ENCODE measurements around the gene HECTD1.
"Not testable (repeated sequence)": the region's sequence is repeated elsewhere in the genome, so short reads cannot be mapped to it uniquely, and the experiment has no call there.

Gene HECTD1

GRCh38 chr14:31189346-31190218 lies 18.0 kb downstream of the HECTD1 start:
- POLR2A ChIA-PET = interaction anchor here (0.5 to 0.6 kb wide), 2 partner anchors 10 to 13 kb away, joined by 3 to 5 read pairs; no protein-coding TSS in a partner anchor

DNA sequence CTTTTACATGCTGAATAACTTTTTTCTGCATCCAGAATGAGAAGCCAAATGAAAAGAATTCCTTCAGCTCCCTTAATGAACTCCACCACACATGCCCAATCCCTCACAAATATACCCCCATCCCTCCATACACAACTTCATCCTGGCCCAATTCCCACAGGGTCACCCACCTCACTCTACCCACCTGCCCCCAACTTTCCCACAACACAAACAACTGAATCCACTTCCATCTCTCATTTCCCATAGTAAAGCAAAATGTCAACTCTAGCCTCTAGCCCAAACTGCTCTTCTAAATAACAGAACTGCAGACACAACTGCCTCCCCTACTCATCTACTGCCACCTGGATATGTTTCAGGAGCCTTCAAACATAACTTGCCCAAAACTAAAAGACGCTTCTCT lies 18.8 kb downstream of the HECTD1 start:
- ChIA-PET POLR2A (interaction anchor here (0.5 to 0.6 kb wide), 2 partner anchors 11 to 13 kb away, joined by 3 to 5 read pairs; no protein-coding TSS in a partner anchor), CTCF (interaction anchor here (1.7 to 3.4 kb wide), 3 partner anchors 10 to 38 kb away, joined by 4 to 18 read pairs (median 9); partner anchors contain the start of gene HECTD1)
- TF ChIP-seq, protein P1, sequence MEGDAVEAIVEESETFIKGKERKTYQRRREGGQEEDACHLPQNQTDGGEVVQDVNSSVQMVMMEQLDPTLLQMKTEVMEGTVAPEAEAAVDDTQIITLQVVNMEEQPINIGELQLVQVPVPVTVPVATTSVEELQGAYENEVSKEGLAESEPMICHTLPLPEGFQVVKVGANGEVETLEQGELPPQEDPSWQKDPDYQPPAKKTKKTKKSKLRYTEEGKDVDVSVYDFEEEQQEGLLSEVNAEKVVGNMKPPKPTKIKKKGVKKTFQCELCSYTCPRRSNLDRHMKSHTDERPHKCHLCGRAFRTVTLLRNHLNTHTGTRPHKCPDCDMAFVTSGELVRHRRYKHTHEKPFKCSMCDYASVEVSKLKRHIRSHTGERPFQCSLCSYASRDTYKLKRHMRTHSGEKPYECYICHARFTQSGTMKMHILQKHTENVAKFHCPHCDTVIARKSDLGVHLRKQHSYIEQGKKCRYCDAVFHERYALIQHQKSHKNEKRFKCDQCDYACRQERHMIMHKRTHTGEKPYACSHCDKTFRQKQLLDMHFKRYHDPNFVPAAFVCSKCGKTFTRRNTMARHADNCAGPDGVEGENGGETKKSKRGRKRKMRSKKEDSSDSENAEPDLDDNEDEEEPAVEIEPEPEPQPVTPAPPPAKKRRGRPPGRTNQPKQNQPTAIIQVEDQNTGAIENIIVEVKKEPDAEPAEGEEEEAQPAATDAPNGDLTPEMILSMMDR (IDR thresholded peaks at IDR 0.05; ENCODE audit: control extremely low read depth, extremely low read depth, low read depth, missing control alignments) = no peak

More at GRCh38 chr14:31189346-31190218, 18.0 kb downstream of the HECTD1 start:
- TF ChIP-seq, protein P1 (IDR thresholded peaks at IDR 0.05; ENCODE audit: control extremely low read depth, extremely low read depth, low read depth, missing control alignments) = no peak
- CTCF ChIA-PET = interaction anchor here (1.7 to 3.4 kb wide), 3 partner anchors 9 to 38 kb away, joined by 4 to 18 read pairs (median 9); partner anchors contain the start of gene HECTD1
- DNase-seq (ENCODE audit: extremely low spot score) = no peak

GRCh38 chr14:31182016-31182415 lies 25.6 kb downstream of the HECTD1 start:
- POLR2A ChIA-PET, CTCF ChIA-PET: not testable (repeated sequence)

More for the DNA sequence above, 18.8 kb downstream of the HECTD1 start:
- no peak for DNase-seq (ENCODE audit: extremely low spot score)

GRCh38 chr14:31181271-31181670 lies 26.3 kb downstream of the HECTD1 start:
- ChIA-PET CTCF (no interaction called here), POLR2A (no interaction called here)

More at GRCh38 chr14:31182016-31182415, 25.6 kb downstream of the HECTD1 start:
- DNase-seq (ENCODE audit: extremely low spot score) = not testable (repeated sequence)

GRCh38 chr14:31180299-31181051 lies 27.1 kb downstream of the HECTD1 start:
- ChIA-PET POLR2A (no interaction called here), CTCF (interaction anchor here (2.4 kb wide), 1 partner anchor 27 kb away, joined by 7 read pairs; the partner anchor contains the start of gene HECTD1)
- no peak for DNase-seq (ENCODE audit: extremely low spot score)
- TF ChIP-seq, protein P1 (IDR thresholded peaks at IDR 0.05; ENCODE audit: control extremely low read depth, extremely low read depth, low read depth, missing control alignments) = no peak

More at GRCh38 chr14:31181271-31181670, 26.3 kb downstream of the HECTD1 start:
- TF ChIP-seq, protein P1 (IDR thresholded peaks at IDR 0.05; ENCODE audit: control extremely low read depth, extremely low read depth, low read depth, missing control alignments) = no peak
- no peak for DNase-seq (ENCODE audit: extremely low spot score)

- POLR2A ChIA-PET = no interaction called here
- TF ChIP-seq, protein P1 (IDR thresholded peaks at IDR 0.05; ENCODE audit: control extremely low read depth, extremely low read depth, low read depth, missing control alignments) = no peak
- CTCF ChIA-PET = interaction anchor here (1.0 to 1.4 kb wide), 3 partner anchors 8 to 10 kb away, joined by 3 read pairs; no protein-coding TSS in a partner anchor
- DNase-seq (ENCODE audit: extremely low spot score) = no peak
Measured at GRCh38 chr14:31174433-31174832, 33.2 kb downstream of the HECTD1 start.
